Globus pallidus (tissue), 1 donor: ENCODE data around the gene RBM3.

Source experiments
- DNase-seq: peaks from one replicate; pipeline ENCODE4 v3.0.0-alpha.2; 2015; ENCODE audit warnings: low spot score

The RBM3 gene

DNA sequence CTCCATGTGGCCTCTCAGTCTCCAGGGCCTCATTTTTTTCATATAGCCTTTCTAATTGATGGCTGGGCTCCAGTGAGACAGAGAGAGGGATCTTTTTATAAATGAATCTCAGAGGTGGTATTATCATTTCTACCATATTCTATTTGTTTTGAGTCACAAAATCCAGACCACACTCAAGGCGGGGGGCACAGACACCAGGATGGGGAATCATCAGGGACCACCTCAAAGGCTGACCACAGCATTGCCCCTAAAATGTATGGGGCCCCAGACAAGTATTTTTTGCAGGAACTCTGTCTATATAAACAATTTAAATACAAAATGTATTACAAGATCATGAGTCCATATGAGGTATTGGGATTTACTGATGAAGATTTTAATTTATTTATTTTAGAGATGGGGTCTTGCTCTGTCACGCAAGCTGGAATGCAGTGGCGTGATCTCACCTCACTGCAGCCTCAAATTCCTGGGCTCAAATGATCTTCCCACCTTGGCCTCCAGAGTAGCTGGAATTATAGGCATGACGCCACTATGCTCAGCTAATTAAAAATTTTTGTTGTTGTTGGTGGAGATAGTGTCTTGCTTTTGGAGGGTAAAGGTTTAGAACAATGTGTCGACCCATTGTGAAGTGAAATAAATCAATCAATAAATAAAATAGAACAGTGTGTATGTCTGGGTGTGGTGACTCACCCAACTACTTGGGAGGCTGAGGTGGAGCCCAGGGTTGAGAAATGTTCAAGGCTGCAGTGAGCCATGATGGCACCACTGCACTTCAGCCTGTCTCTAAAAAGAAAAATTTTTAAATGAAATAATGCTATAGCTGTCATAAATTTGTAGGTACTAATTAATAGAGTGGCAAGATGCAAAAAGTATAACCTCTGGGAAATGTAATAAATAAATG lies 52.4 kb downstream of the RBM3 start:
- DNase-seq: no peak
